Heart left ventricle (tissue), 13 donors: ENCODE data around the gene MGLL.

Experiments used
- CTCF ChIP-seq, 12 donors: fragments of 200-600 bp; sonication (generic) in 4 of 12; IDR thresholded peaks; one replicate each; pipeline versions ENCODE4 v1.5.0 to v1.8.0; 2018 to 2022; ENCODE audit warnings: antibody characterized with exemption in 12 of 12, mild to moderate bottlenecking in 5 of 12
- POLR2A ChIP-seq, 2 donors: fragments of 450-650 bp; IDR thresholded peaks; one replicate each; pipeline ENCODE4 v1.6.1; 2017; ENCODE audit warnings: antibody characterized with exemption in 2 of 2, mild to moderate bottlenecking in 2 of 2, moderate library complexity in 2 of 2
- donor health status: ischemic (EF 13 %, LVEDD 7.1; RV severe dilation, severe dysfunction).
- donor health status: DM: no; HTN: yes; CAD: no.
- donor health status: DM: no; HTN: no; CAD: no.
- donor health status: ischemic (EF 25% LVEDD 6.9; RV normal size, moderate dysfunction).
- donor health status: ischemic (EF 25% LVEDD 5.7; RV mildly dilated, moderate dysfunction).
- donor health status: ischemic (EF 35%, LVEDD 5.7; RV mildly dilated, moderate dysfunction).
- donor health status: nonischemic (EF 11% LVEDD 7.7; RV severe dilation, severe dysfunction).
- donor health status: DM: yes; HTN: yes; CAD: no.
- donor health status: PGD.
- donor health status: ischemic (EF 29% LVEDD 5.4; RV normal size, mild dysfunction).
- donor health status: nonischemic (EF 23%, LVEDD 6.1; RV moderate dilation, normal function).

GRCh38 chr3:127734181-127734720 lies 88.1 kb downstream of the MGLL start:
- TF ChIP-seq CTCF (IDR thresholded peaks at IDR 0.05) (no peak), POLR2A (IDR thresholded peaks at IDR 0.05) (no peak)
